HG02763 (cell line): ENCODE results near the gene BARX2.

Experiments used
- ATAC-seq: cut with Tn5 transposase; IDR thresholded peaks from one replicate; pipeline ENCODE4 v1.9.1; 2021; ENCODE audit warnings: mild to moderate bottlenecking, moderate library complexity; ENCODE audit not compliant: unreplicated experiment

BARX2 gene

GRCh38 chr11:129396454-129396853 is 20.8 kb downstream of the BARX2 start:
- ATAC-seq, result no peak

GRCh38 chr11:129402206-129403171 is 26.8 kb downstream of the BARX2 start:
- no peak for ATAC-seq

GRCh38 chr11:129404731-129405130 is 29.1 kb downstream of the BARX2 start:
- no peak for ATAC-seq

- ATAC-seq, result no peak
Observed at GRCh38 chr11:129408865-129409444, 33.3 kb downstream of the BARX2 start.

- no peak for ATAC-seq
Observed at GRCh38 chr11:129410395-129410960, 34.8 kb downstream of the BARX2 start.

GRCh38 chr11:129412494-129412893 is 36.8 kb downstream of the BARX2 start:
- no peak for ATAC-seq

- no peak for ATAC-seq
Observed at GRCh38 chr11:129414144-129414872, 38.7 kb downstream of the BARX2 start.

- ATAC-seq, result no peak
Observed at GRCh38 chr11:129416080-129416820, 40.6 kb downstream of the BARX2 start.

- no peak for ATAC-seq
Observed at GRCh38 chr11:129417458-129417857, 41.8 kb downstream of the BARX2 start.

GRCh38 chr11:129418039-129418438 is 42.4 kb downstream of the BARX2 start:
- peak; percentile 66 for ATAC-seq

GRCh38 chr11:129419386-129419785 is 43.7 kb downstream of the BARX2 start:
- no peak for ATAC-seq

GRCh38 chr11:129423426-129423825 is 47.8 kb downstream of the BARX2 start:
- ATAC-seq, result no peak

GRCh38 chr11:129425214-129425613 is 49.6 kb downstream of the BARX2 start:
- no peak for ATAC-seq

- no peak for ATAC-seq
Observed at GRCh38 chr11:129426038-129426437, 50.4 kb downstream of the BARX2 start.

GRCh38 chr11:129426776-129427175 is 51.1 kb downstream of the BARX2 start:
- no peak for ATAC-seq

- ATAC-seq, result no peak
Observed at GRCh38 chr11:129427376-129427775, 51.7 kb downstream of the BARX2 start.

GRCh38 chr11:129427816-129428406 is 52.3 kb downstream of the BARX2 start:
- no peak for ATAC-seq

GRCh38 chr11:129428557-129428956 is 52.9 kb downstream of the BARX2 start:
- no peak for ATAC-seq

- ATAC-seq, result no peak
Observed at GRCh38 chr11:129434641-129435498, 59.2 kb downstream of the BARX2 start.
